ENCODE results near the gene MC1R.
"Not testable (repeated sequence)": the region's sequence is repeated elsewhere in the genome, so short reads cannot be mapped to it uniquely, and the experiment has no call there.

MC1R gene

GRCh38 chr16:89909777-89910716 lies 8.6 kb upstream of the MC1R start:
- H3K36me3 ChIP-seq (ENCODE audit: control insufficient read depth, insufficient read depth, low read length, severe bottlenecking): peaks cover 51% of the 10 kb centered on the region
- peak; percentile 81 for DNase-seq (ENCODE audit: low read depth)
- peaks cover 12% of the 10 kb centered on the region for H3K4me1 ChIP-seq (ENCODE audit: control insufficient read depth, insufficient read depth, low read length)
- H3K27me3 ChIP-seq (replicated peaks; ENCODE audit: control insufficient read depth, insufficient read depth, low read length): no peaks in the 10 kb centered on the region
- H3K4me3 ChIP-seq (ENCODE audit: low read length): no peak overlapping the region
- H3K9me3 ChIP-seq (ENCODE audit: control insufficient read depth, low read length): no peaks in the 10 kb centered on the region
- peak overlapping the region; percentile 22 for H3K9ac ChIP-seq (ENCODE audit: low read length)

- H3K4me3 ChIP-seq (ENCODE audit: low read length): no peak overlapping the region
- H3K27me3 ChIP-seq (replicated peaks; ENCODE audit: control insufficient read depth, insufficient read depth, low read length): no peaks in the 10 kb centered on the region
- H3K4me1 ChIP-seq (ENCODE audit: control insufficient read depth, insufficient read depth, low read length): peaks cover 6% of the 10 kb centered on the region
- H3K36me3 ChIP-seq (ENCODE audit: control insufficient read depth, insufficient read depth, low read length, severe bottlenecking): peaks cover 46% of the 10 kb centered on the region
- DNase-seq (ENCODE audit: low read depth): no peak
- no peaks in the 10 kb centered on the region for H3K9me3 ChIP-seq (ENCODE audit: control insufficient read depth, low read length)
- H3K9ac ChIP-seq (ENCODE audit: low read length): no peak overlapping the region
These were observed 7.8 kb upstream of the MC1R start for GRCh38 chr16:89910717-89911354.

DNA sequence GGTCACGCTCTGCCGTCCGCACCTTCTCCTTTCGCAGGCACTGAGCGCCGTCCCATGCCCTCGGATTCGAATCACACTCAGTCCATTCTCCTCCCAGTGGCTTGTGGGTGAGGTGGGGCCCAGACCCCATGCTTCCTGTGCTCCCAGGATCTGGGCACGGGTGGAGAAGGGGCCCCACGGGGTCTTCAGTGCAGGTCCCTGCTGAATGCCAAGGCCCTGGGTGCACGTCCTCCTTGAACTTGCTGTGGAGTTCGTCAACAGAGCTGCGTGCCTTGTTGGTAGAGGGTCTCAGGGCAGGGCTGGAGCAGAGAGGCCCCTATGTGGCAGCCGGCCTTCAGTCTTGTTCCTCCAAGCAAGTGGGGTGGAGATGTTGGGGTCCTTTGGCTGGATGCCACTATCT lies 7.3 kb upstream of the MC1R start:
- peaks cover 41% of the 10 kb centered on the region for H3K36me3 ChIP-seq (ENCODE audit: control insufficient read depth, insufficient read depth, low read length, severe bottlenecking)
- H3K9ac ChIP-seq (ENCODE audit: low read length): no peak overlapping the region
- H3K4me1 ChIP-seq (ENCODE audit: control insufficient read depth, insufficient read depth, low read length): peaks cover 3% of the 10 kb centered on the region
- H3K4me3 ChIP-seq (ENCODE audit: low read length): no peak overlapping the region
- H3K27me3 ChIP-seq (replicated peaks; ENCODE audit: control insufficient read depth, insufficient read depth, low read length): no peaks in the 10 kb centered on the region
- no peaks in the 10 kb centered on the region for H3K9me3 ChIP-seq (ENCODE audit: control insufficient read depth, low read length)
- no peak for DNase-seq (ENCODE audit: low read depth)

- no peak for DNase-seq (ENCODE audit: low read depth)
- Histone ChIP-seq H3K9me3 (ENCODE audit: control insufficient read depth, low read length) (no peaks in the 10 kb centered on the region), H3K27me3 (replicated peaks; ENCODE audit: control insufficient read depth, insufficient read depth, low read length) (no peaks in the 10 kb centered on the region), H3K9ac (ENCODE audit: low read length) (no peak overlapping the region), H3K4me1 (ENCODE audit: control insufficient read depth, insufficient read depth, low read length) (peaks cover 3% of the 10 kb centered on the region), H3K4me3 (ENCODE audit: low read length) (no peak overlapping the region), H3K36me3 (ENCODE audit: control insufficient read depth, insufficient read depth, low read length, severe bottlenecking) (peaks cover 34% of the 10 kb centered on the region)
These were observed 6.5 kb upstream of the MC1R start for GRCh38 chr16:89912143-89912542.

DNA sequence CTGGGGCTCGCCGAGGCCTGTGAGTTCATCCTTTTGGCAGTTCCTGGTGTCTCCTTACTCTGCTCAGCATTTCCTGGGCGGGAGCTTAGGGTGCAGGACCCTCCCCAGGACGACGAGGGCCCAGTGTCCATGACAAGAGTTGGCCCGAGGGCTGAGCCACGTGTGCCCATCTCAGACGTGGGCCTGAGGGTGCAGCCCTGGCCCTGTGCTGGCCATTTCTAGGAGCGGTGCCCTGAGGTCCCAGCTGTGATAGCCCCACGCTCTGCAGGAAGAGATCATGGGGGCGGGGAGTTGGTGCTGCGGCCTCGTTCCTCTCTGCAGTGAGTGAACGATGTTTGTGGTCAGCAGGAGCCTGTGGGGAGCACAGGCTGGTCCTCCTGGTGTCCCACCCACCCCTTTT lies 6.0 kb upstream of the MC1R start:
- no peak for DNase-seq (ENCODE audit: low read depth)
- Histone ChIP-seq H3K9ac (ENCODE audit: low read length) (no peak overlapping the region), H3K4me1 (ENCODE audit: control insufficient read depth, insufficient read depth, low read length) (peaks cover 5% of the 10 kb centered on the region), H3K36me3 (ENCODE audit: control insufficient read depth, insufficient read depth, low read length, severe bottlenecking) (peaks cover 34% of the 10 kb centered on the region), H3K27me3 (replicated peaks; ENCODE audit: control insufficient read depth, insufficient read depth, low read length) (no peaks in the 10 kb centered on the region), H3K4me3 (ENCODE audit: low read length) (no peak overlapping the region), H3K9me3 (ENCODE audit: control insufficient read depth, low read length) (no peaks in the 10 kb centered on the region)

GRCh38 chr16:89913408-89914387 lies 5.0 kb upstream of the MC1R start:
- Histone ChIP-seq H3K4me3 (ENCODE audit: low read length) (no peak overlapping the region), H3K36me3 (ENCODE audit: control insufficient read depth, insufficient read depth, low read length, severe bottlenecking) (peaks cover 28% of the 10 kb centered on the region), H3K9ac (ENCODE audit: low read length) (no peak overlapping the region), H3K4me1 (ENCODE audit: control insufficient read depth, insufficient read depth, low read length) (peaks cover 15% of the 10 kb centered on the region), H3K9me3 (ENCODE audit: control insufficient read depth, low read length) (no peaks in the 10 kb centered on the region), H3K27me3 (replicated peaks; ENCODE audit: control insufficient read depth, insufficient read depth, low read length) (no peaks in the 10 kb centered on the region)
- DNase-seq (ENCODE audit: low read depth): no peak

DNA sequence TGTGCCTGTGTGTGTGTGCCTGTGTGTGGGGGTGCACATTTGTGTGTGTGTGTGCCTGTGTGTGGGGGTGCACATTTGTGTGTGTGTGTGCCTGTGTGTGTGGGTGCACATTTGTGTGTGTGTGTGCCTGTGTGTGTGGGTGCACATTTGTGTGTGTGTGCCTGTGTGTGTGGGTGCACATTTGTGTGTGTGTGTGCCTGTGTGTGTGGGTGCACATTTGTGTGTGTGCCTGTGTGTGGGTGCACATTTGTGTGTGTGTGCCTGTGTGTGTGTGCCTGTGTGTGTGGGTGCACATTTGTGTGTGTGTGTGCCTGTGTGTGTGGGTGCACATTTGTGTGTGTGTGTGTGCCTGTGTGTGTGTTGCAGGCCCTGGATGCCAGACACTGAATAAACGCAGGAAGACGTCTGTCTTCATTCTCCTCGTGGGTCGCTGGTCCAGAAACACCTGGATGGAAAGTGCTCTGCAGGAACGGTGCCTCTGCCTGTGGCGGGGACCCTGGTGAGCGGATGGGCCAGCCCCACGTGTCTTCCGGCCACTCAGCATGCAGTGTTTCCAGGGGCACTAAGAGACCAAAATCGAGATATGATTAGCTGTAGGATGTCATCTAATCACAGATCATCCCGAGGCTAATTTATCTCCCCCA lies 3.9 kb upstream of the MC1R start:
- not testable (repeated sequence) for H3K27me3 ChIP-seq (replicated peaks; ENCODE audit: control insufficient read depth, insufficient read depth, low read length); DNase-seq (ENCODE audit: low read depth); H3K9ac ChIP-seq (ENCODE audit: low read length); H3K9me3 ChIP-seq (ENCODE audit: control insufficient read depth, low read length); H3K4me3 ChIP-seq (ENCODE audit: low read length)
- Histone ChIP-seq H3K36me3 (ENCODE audit: control insufficient read depth, insufficient read depth, low read length, severe bottlenecking) (peaks cover 20% of the 10 kb centered on the region), H3K4me1 (ENCODE audit: control insufficient read depth, insufficient read depth, low read length) (peaks cover 19% of the 10 kb centered on the region)

DNA sequence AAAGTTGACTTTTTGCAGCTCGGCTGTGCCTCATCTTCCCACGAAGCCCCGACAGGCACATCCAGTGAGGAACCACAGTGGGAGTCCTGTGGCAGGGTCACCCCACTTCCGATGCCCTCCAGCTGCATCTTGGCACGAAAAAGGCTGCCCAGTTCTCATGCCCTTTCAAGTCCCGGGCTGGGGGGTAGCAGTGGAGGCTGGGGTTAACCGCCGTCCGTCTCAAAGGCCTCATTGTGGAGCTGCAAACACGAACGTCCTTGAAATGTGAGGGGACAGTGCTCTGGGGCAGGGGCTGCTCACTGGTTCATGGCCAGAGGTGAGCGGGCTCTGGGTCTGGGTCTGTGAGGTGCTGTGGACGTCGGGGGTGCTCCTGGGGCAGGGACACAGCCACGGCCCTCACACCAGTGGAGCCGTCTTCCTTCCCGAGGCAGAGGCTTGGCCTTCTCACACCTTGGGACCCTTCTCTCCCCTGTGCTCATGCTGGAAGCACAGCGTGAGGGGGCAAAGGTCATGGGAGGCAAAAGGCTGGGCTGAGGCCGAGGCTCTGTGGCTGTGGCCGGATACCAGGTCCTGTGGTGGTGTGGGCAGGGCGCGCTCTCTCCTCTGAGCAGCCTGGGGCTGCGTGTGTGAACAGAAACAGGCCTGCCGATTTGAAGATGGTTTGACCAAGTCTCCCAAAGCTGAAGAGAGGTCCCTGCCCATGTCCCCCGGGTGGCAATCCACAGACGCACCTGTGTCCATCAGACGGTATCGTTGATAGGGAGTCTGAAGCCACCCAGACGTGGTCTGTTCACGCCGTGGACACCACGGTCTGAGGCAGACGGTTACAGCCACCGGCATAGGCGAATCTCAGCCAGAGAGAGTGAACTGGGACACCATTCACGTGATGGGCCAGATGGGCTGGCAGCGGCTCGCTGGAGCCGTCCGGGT lies 3.1 kb upstream of the MC1R start:
- Histone ChIP-seq H3K27me3 (replicated peaks; ENCODE audit: control insufficient read depth, insufficient read depth, low read length) (no peaks in the 10 kb centered on the region), H3K9ac (ENCODE audit: low read length) (no peak overlapping the region), H3K4me3 (ENCODE audit: low read length) (no peak overlapping the region), H3K9me3 (ENCODE audit: control insufficient read depth, low read length) (no peaks in the 10 kb centered on the region), H3K4me1 (ENCODE audit: control insufficient read depth, insufficient read depth, low read length) (peaks cover 25% of the 10 kb centered on the region), H3K36me3 (ENCODE audit: control insufficient read depth, insufficient read depth, low read length, severe bottlenecking) (peaks cover 16% of the 10 kb centered on the region)
- DNase-seq (ENCODE audit: low read depth): no peak

DNA sequence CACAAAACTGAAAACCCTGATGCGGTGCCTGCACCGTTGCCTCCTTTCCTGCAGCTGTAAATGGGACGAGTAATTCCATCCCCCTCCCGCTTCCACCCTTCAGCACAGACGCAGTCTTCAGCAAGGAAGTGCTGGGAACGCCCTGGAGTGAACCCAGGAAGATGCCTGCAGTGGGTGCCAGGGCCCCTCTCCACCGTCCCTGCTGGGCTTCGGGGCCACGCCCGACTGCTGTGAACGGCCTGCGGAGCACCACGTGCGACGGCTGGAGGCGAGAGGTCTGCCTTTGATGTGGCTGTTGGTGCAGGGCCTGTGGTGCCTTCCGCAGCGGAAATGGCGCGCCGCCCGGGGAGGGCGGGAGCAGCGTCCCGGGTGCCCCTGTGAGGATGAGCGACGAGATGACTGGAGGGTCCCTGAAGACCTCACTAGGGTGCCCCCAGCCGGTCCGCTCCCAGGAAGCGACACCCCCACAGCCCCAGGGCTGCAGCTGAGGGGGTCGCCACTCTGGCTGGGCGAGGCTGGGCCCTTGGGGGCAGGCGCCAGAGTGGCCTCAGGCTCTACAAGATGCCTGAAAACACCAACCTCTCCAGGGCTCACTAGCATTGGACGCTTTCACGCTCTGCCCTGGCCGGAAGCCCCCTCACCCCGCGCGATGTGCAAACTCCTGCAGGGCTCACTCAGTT lies 749 bp upstream of the MC1R start:
- peaks cover 39% of the 10 kb centered on the region for H3K4me1 ChIP-seq (ENCODE audit: control insufficient read depth, insufficient read depth, low read length)
- no peaks in the 10 kb centered on the region for H3K9me3 ChIP-seq (ENCODE audit: control insufficient read depth, low read length)
- H3K27me3 ChIP-seq (replicated peaks; ENCODE audit: control insufficient read depth, insufficient read depth, low read length): no peaks in the 10 kb centered on the region
- H3K9ac ChIP-seq (ENCODE audit: low read length): peak overlapping the region; percentile 80
- H3K36me3 ChIP-seq (ENCODE audit: control insufficient read depth, insufficient read depth, low read length, severe bottlenecking): peaks cover 4% of the 10 kb centered on the region
- H3K4me3 ChIP-seq (ENCODE audit: low read length): peak overlapping the region; percentile 72
- peak; percentile 83 for DNase-seq (ENCODE audit: low read depth)
